SK-N-SH treated with all-trans-retinoic acid at 6 μM for 48 hours (cell line): ENCODE measurements around the gene PNPLA3.

Source experiments
- ATAC-seq: fragments of 200-7000 bp; cut with Tn5 transposase; 3 replicates; pipeline ENCODE4 v1.9.1; 2020; ENCODE audit warnings: mild to moderate bottlenecking, moderate library complexity
- POU6F1 ChIP-seq: fragments of 250-450 bp; sonication (Bioruptor Pico); IDR thresholded peaks from 2 replicates; pipeline ENCODE4 v1.8.0; 2021; ENCODE audit warnings: low read depth, mild to moderate bottlenecking, moderate library complexity, borderline replicate concordance
- PPARA ChIP-seq: fragments of 250-450 bp; sonication (Bioruptor Pico); IDR thresholded peaks from 2 replicates; pipeline ENCODE4 v1.5.0; 2020; ENCODE audit warnings: mild to moderate bottlenecking, borderline replicate concordance
- TSHZ2 ChIP-seq: fragments of 250-450 bp; sonication (Bioruptor Pico); IDR thresholded peaks from 2 replicates; pipeline ENCODE4 v1.5.0; 2020; ENCODE audit warnings: mild to moderate bottlenecking, moderate library complexity
- ZNF565 ChIP-seq: fragments of 450-650 bp; formaldehyde crosslinking; conservative IDR thresholded peaks from 2 replicates; pipeline ENCODE4 v1.5.0; 2020; ENCODE audit warnings: low read depth, mild to moderate bottlenecking, moderate library complexity
- ZNF70 ChIP-seq: fragments of 450-650 bp; formaldehyde crosslinking; IDR thresholded peaks from 2 replicates; pipeline ENCODE4 v1.5.0; 2020; ENCODE audit warnings: mild to moderate bottlenecking, moderate library complexity
- ZNF8 ChIP-seq: fragments of 450-650 bp; formaldehyde crosslinking; IDR thresholded peaks from 2 replicates; pipeline ENCODE4 v1.5.0; 2020; ENCODE audit warnings: mild to moderate bottlenecking, moderate library complexity

Gene PNPLA3

GRCh38 chr22:43996981-43997265 lies 73.3 kb downstream of the PNPLA3 start:
- TF ChIP-seq TSHZ2 (CRISPR knock-in tag) (no peak), POU6F1 (CRISPR knock-in tag) (no peak), ZNF8 (no peak), ZNF565 (CRISPR knock-in tag) (no peak), PPARA (CRISPR knock-in tag) (no peak), ZNF70 (CRISPR knock-in tag) (no peak)
- ATAC-seq = no peak
